Left cardiac atrium (tissue), 4 donors: ENCODE measurements around the gene CCDC85C. TPM values are rescaled to one million over a fixed set of nuclear protein-coding genes. Genes with fewer than 3 reads are reported as not detected.

Experiments used
- ATAC-seq, 2 donors: fragments of 200-7000 bp; cut with Tn5 transposase; one replicate each; pipeline ENCODE4 v1.9.1; 2020; ENCODE audit warnings: mild to moderate bottlenecking in 2 of 2, moderate library complexity in 2 of 2
- DNase-seq: peaks from one replicate; pipeline ENCODE4 v3.0.0-alpha.2; 2020
- intact Hi-C, 2 donors: fragments of 100-400 bp; cut with DNase I; formaldehyde crosslinking; loops; one replicate each; pipeline versions ENCODE4 v1.14.1 to v1.15.1; 2022 to 2023
- total RNA-seq, 2 donors: library from RNA; stranded (reverse); fragmentation: NEBNext Ultra II Directional; extraction: Animal tissue kit (Norgen Biotek cat#: 25700); gene quantifications; one replicate each; pipeline ENCODE4 v1.2.1, GENCODE V29; 2021
- donor health status: DM: no; HTN: yes; CAD: no.
- donor health status: DM: no; HTN: yes; CAD: no; lungs with severe emphysema.
- donor health status: DM: yes; HTN: yes; CAD: no.
- donor health status: Dilated cardiomyopathy.

The CCDC85C gene
- total RNA-seq, 2 donors from 2014 or later = 21.4 to 24.7 TPM

DNA sequence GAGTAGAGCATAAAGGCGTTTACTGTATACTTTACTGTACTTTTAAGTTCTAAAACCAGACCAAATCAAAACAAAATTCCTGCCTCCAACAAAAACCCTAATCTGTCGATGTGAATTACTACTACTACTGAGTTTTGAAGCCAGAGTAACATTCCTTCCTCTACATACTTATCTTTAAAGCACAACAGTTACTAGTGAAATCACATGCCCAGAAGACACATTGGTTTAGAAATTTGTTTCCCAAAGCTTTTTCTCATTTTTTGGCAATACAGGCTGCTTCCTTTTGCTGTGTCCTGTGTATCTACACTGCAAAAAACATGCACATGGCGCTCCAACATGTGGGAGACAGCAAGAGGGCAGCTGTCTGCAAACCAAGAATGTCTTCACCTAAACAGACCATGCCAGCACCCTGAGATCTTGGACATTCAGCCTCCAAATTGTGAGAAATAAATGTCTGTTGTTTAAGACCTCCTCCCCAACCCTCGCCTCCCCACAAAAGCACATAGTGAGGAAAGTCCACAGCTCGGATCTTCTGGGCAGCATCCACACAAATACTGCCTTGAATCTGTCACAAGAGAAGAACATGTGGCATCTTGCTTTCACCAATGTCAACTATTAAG is 144.4 kb downstream of the CCDC85C start:
- intact Hi-C loops = no loop called here
- no peak for DNase-seq
- no peak for ATAC-seq

DNA sequence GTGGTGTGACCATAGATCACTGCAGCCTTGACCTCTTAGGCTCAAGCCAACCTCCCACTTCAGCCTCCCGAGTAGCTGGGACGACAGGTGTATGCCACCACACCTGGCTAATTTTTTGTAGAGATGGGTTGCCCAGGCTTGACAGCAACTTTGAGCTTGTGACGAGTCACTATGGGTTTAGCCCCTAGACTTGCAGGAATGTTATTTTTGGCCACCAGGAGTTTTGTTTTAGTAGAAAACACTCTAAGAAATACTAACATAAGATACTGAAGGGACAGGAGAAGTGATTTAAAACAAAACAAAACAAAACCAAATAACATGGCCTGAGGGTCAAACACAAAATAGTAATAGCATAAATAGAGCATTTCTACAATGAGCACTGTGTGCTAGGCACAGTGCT is 149.8 kb downstream of the CCDC85C start:
- intact Hi-C loops = no loop called here
- DNase-seq (no peak), ATAC-seq (no peak)

GRCh38 chr14:99452968-99453367 is 151.0 kb downstream of the CCDC85C start:
- no peak for ATAC-seq
- intact Hi-C loops = no loop called here
- no peak for DNase-seq

- intact Hi-C loops = no loop called here
- no peak for ATAC-seq
- no peak for DNase-seq
Observed at GRCh38 chr14:99451234-99451633, 152.8 kb downstream of the CCDC85C start.

GRCh38 chr14:99450266-99450665 is 153.7 kb downstream of the CCDC85C start:
- intact Hi-C loops = no loop called here
- ATAC-seq (no peak), DNase-seq (no peak)

Other genes starting within 250 kb of the CCDC85C start
- gene SETD3, start 123.3 kb downstream of the CCDC85C start, total RNA-seq = 100 to 1,000 TPM in 1 of 2 donors, 10 to 100 TPM in 1; 77.7 to 116 TPM
- 10 to 100 TPM; 31.4 to 38.6 TPM for gene CCNK, start 122.8 kb downstream of the CCDC85C start, total RNA-seq
- gene HHIPL1, start 40.9 kb upstream of the CCDC85C start, total RNA-seq = 1 to 10 TPM; 2.1 to 2.6 TPM
- 1 to 10 TPM; 4.1 to 4.7 TPM for gene CYP46A1, start 80.1 kb upstream of the CCDC85C start, total RNA-seq
- gene EML1, start 189.2 kb upstream of the CCDC85C start, total RNA-seq = 10 to 100 TPM; 23.7 to 24.6 TPM